Measurements from ENCODE around the gene IL21R. TPM values are rescaled to one million over a fixed set of nuclear protein-coding genes. Genes with fewer than 3 reads are reported as not detected.

The IL21R gene
- 1 to 10 TPM in 1 of 12 donors, under 1 TPM in 9, not detected in 2; 0.16 to 1.1 (median 0.37) TPM for polyA plus RNA-seq (ENCODE audit: insufficient read length in 12 of 12)
- long read RNA-seq, donor 1, full-length matches to known transcripts: 1 of 1 reads
- long read RNA-seq, donor 1, partial matches to known transcripts: 0 of 1 reads
- long read RNA-seq, donor 1, other reads (novel, unspliced or antisense): 0 of 1 reads
- long read RNA-seq, donor 2: 0 reads
- long read RNA-seq, donor 3: 0 reads
- long read RNA-seq, donor 4: 0 reads
- long read RNA-seq, donor 5: 0 reads
- long read RNA-seq, donor 6: 0 reads
- long read RNA-seq, donor 7: 0 reads
- long read RNA-seq, donor 8: 0 reads
- long read RNA-seq, donor 9: 0 reads
- long read RNA-seq, donor 10: 0 reads
- long read RNA-seq, donor 11: 0 reads

GRCh38 chr16:27401768-27402568 is at the start of gene IL21R:
Gene IL21R, plus strand, starts transcription at chr16:27402174. Its CDS starts 27,898 bp downstream, at chr16:27430072.
- peak; percentile 63 for DNase-seq

- no peak for DNase-seq
Observed at GRCh38 chr16:27353853-27354252, 48.1 kb upstream of the IL21R start.

GRCh38 chr16:27355610-27356009 is 46.4 kb upstream of the IL21R start:
- DNase-seq: no peak

GRCh38 chr16:27356794-27357193 is 45.2 kb upstream of the IL21R start:
- DNase-seq: no peak

- no peak for DNase-seq
Observed at GRCh38 chr16:27359051-27359450, 42.9 kb upstream of the IL21R start.

- no peak for DNase-seq
Observed at GRCh38 chr16:27359615-27360014, 42.4 kb upstream of the IL21R start.

GRCh38 chr16:27361987-27362386 is 40.0 kb upstream of the IL21R start:
- DNase-seq: no peak

- no peak for DNase-seq
Observed at GRCh38 chr16:27362570-27363245, 39.3 kb upstream of the IL21R start.

- DNase-seq: no peak
Observed at GRCh38 chr16:27363246-27363632, 38.7 kb upstream of the IL21R start.

GRCh38 chr16:27363797-27364196 is 38.2 kb upstream of the IL21R start:
- no peak for DNase-seq

- DNase-seq: no peak
Observed at GRCh38 chr16:27364493-27365141, 37.4 kb upstream of the IL21R start.

GRCh38 chr16:27365142-27366089 is 36.6 kb upstream of the IL21R start:
- no peak for DNase-seq

- no peak for DNase-seq
Observed at GRCh38 chr16:27366687-27367460, 35.1 kb upstream of the IL21R start.

- DNase-seq: peak; percentile 66
Observed at GRCh38 chr16:27367461-27368357, 34.3 kb upstream of the IL21R start.

GRCh38 chr16:27368358-27368722 is 33.6 kb upstream of the IL21R start:
- DNase-seq: no peak

GRCh38 chr16:27369806-27370205 is 32.2 kb upstream of the IL21R start:
- no peak for DNase-seq

- no peak for DNase-seq
Observed at GRCh38 chr16:27370318-27370717, 31.7 kb upstream of the IL21R start.

- no peak for DNase-seq
Observed at GRCh38 chr16:27373312-27373711, 28.7 kb upstream of the IL21R start.

GRCh38 chr16:27374221-27374803 is 27.7 kb upstream of the IL21R start:
- DNase-seq: no peak
